ENCODE data around the gene ZNF343. TPM values are rescaled to one million over a fixed set of nuclear protein-coding genes. Genes with fewer than 3 reads are reported as not detected.

ZNF343 gene
- polyA plus RNA-seq, 1 of the 3 experiments (the other 2 are of a cell fraction): 11.0 TPM

- Histone ChIP-seq H3K27me3 (ENCODE audit: insufficient read depth) (no peaks in the 10 kb centered on the region), H3K9me3 (no peaks in the 10 kb centered on the region), H3K36me3 (replicated peaks in 1 of 2; ENCODE audit: control insufficient read depth in 1 of 2, insufficient read depth in 2 of 2, low read length in 1 of 2) (peaks cover 18 to 28% of the 10 kb centered on the region in 2 experiments), H3K4me1 (ENCODE audit: control insufficient read depth in 1 of 2, insufficient read depth in 2 of 2, low read depth in 1 of 2, low read length in 1 of 2) (no peaks in the 10 kb centered on the region; a peak in 1 of 4 replicates), H2AFZ (ENCODE audit: low read depth) (no peak overlapping the region), H4K20me1 (ENCODE audit: insufficient read depth) (no peaks in the 10 kb centered on the region), H3K9me2 (no peaks in the 10 kb centered on the region), H3K4me3 (ENCODE audit: low read depth in 2 of 2, low read length in 1 of 2) (no peak overlapping the region), H3K79me2 (ENCODE audit: insufficient read depth) (no peaks in the 10 kb centered on the region), H3K27ac (ENCODE audit: low read depth in 2 of 2, low read length in 1 of 2) (no peak overlapping the region), H3K4me2 (no peak overlapping the region), H3F3A (replicated peaks; ENCODE audit: insufficient read depth) (peaks cover 35% of the 10 kb centered on the region), H3K9ac (no peak overlapping the region)
- 79% methylated on average over 2 of the region's 2 CpGs for WGBS (ENCODE audit: low lambda C conversion rate)
- ChIA-PET POLR2A (no interaction called here), CTCF (interaction anchor here (0.6 to 3.1 kb wide), 8 partner anchors 12 to 449 kb away, joined by 3 to 17 read pairs (median 3); no protein-coding TSS in a partner anchor)
- DNase-seq: no peak
- TF ChIP-seq TAF1 (IDR thresholded peaks at IDR 0.05; ENCODE audit: borderline replicate concordance, low read depth, low read length): no peak
- no peak for TF ChIP-seq FOXM1 (IDR thresholded peaks at IDR 0.05; ENCODE audit: low read depth)
- TF ChIP-seq, protein P1, sequence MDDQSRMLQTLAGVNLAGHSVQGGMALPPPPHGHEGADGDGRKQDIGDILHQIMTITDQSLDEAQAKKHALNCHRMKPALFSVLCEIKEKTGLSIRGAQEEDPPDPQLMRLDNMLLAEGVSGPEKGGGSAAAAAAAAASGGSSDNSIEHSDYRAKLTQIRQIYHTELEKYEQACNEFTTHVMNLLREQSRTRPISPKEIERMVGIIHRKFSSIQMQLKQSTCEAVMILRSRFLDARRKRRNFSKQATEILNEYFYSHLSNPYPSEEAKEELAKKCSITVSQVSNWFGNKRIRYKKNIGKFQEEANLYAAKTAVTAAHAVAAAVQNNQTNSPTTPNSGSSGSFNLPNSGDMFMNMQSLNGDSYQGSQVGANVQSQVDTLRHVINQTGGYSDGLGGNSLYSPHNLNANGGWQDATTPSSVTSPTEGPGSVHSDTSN (IDR thresholded peaks at IDR 0.05): no peak
- TF ChIP-seq RFX5 (IDR thresholded peaks at IDR 0.05; ENCODE audit: low read length): no peak
- TF ChIP-seq NFIC (IDR thresholded peaks at IDR 0.05; ENCODE audit: borderline replicate concordance): no peak
- no peak for TF ChIP-seq RCOR1 (IDR thresholded peaks at IDR 0.05; ENCODE audit: low read length)
- TF ChIP-seq REST (IDR thresholded peaks at IDR 0.05; ENCODE audit: low read depth, low read length): no peak
- TF ChIP-seq, protein P2, sequence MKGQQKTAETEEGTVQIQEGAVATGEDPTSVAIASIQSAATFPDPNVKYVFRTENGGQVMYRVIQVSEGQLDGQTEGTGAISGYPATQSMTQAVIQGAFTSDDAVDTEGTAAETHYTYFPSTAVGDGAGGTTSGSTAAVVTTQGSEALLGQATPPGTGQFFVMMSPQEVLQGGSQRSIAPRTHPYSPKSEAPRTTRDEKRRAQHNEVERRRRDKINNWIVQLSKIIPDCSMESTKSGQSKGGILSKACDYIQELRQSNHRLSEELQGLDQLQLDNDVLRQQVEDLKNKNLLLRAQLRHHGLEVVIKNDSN (IDR thresholded peaks at IDR 0.05; ENCODE audit: borderline replicate concordance, low read depth): no peak
- TF ChIP-seq FOSL2 (IDR thresholded peaks at IDR 0.05; ENCODE audit: borderline replicate concordance, low read depth): no peak
- TF ChIP-seq TEAD4 (IDR thresholded peaks at IDR 0.05; ENCODE audit: borderline replicate concordance, insufficient read depth): no peak
- TF ChIP-seq GABPA (IDR thresholded peaks at IDR 0.05; ENCODE audit: low read depth): no peak
- TF ChIP-seq MAX (IDR thresholded peaks at IDR 0.05; ENCODE audit: low read depth): no peak
Measured at GRCh38 chr20:2455771-2456497, 52.8 kb downstream of the ZNF343 start.

Measured in SK-N-SH (cell line).